ENCODE data around the gene PM20D2.

Gene PM20D2

GRCh38 chr6:89133981-89134380, 11.9 kb upstream of the PM20D2 start:
- Histone ChIP-seq H3K36me3 (ENCODE audit: insufficient read depth, low read length) (no peaks in the 10 kb centered on the region), H3K9ac (ENCODE audit: low read depth, low read length) (no peak overlapping the region), H3K9me3 (ENCODE audit: control insufficient read depth, insufficient read depth, low read length) (no peaks in the 10 kb centered on the region), H3K4me1 (ENCODE audit: insufficient read depth, low read length) (peaks cover 5% of the 10 kb centered on the region)

- Histone ChIP-seq H3K9ac (ENCODE audit: low read depth, low read length) (no peak overlapping the region), H3K9me3 (ENCODE audit: control insufficient read depth, insufficient read depth, low read length) (no peaks in the 10 kb centered on the region), H3K4me1 (ENCODE audit: insufficient read depth, low read length) (peaks cover 6% of the 10 kb centered on the region), H3K36me3 (ENCODE audit: insufficient read depth, low read length) (no peaks in the 10 kb centered on the region)
Observed at GRCh38 chr6:89134723-89135122, 11.1 kb upstream of the PM20D2 start.

GRCh38 chr6:89138173-89138572, 7.7 kb upstream of the PM20D2 start:
- H3K9ac ChIP-seq (ENCODE audit: low read depth, low read length) = no peak overlapping the region
- no peaks in the 10 kb centered on the region for H3K36me3 ChIP-seq (ENCODE audit: insufficient read depth, low read length)

GRCh38 chr6:89139509-89140346, 6.1 kb upstream of the PM20D2 start:
- no peaks in the 10 kb centered on the region for H3K36me3 ChIP-seq (ENCODE audit: insufficient read depth, low read length)
- no peak overlapping the region for H3K9ac ChIP-seq (ENCODE audit: low read depth, low read length)
- H3K4me1 ChIP-seq (ENCODE audit: insufficient read depth, low read length) = peaks cover 11% of the 10 kb centered on the region; the same call in 1 of the 2 replicates
- no peaks in the 10 kb centered on the region for H3K9me3 ChIP-seq (ENCODE audit: control insufficient read depth, insufficient read depth, low read length)

More at GRCh38 chr6:89138173-89138572, 7.7 kb upstream of the PM20D2 start:
- H3K4me1 ChIP-seq (ENCODE audit: insufficient read depth, low read length) = peaks cover 16% of the 10 kb centered on the region
- H3K9me3 ChIP-seq (ENCODE audit: control insufficient read depth, insufficient read depth, low read length) = no peaks in the 10 kb centered on the region

- Histone ChIP-seq H3K9me3 (ENCODE audit: control insufficient read depth, insufficient read depth, low read length) (no peaks in the 10 kb centered on the region), H3K4me1 (ENCODE audit: insufficient read depth, low read length) (peaks cover 11% of the 10 kb centered on the region; the same call in 1 of the 2 replicates), H3K36me3 (ENCODE audit: insufficient read depth, low read length) (no peaks in the 10 kb centered on the region), H3K9ac (ENCODE audit: low read depth, low read length) (no peak overlapping the region)
Observed at GRCh38 chr6:89140347-89141156, 5.3 kb upstream of the PM20D2 start.

GRCh38 chr6:89144354-89144906, 1.4 kb upstream of the PM20D2 start:
- Histone ChIP-seq H3K36me3 (ENCODE audit: insufficient read depth, low read length) (no peaks in the 10 kb centered on the region), H3K9ac (ENCODE audit: low read depth, low read length) (no peak overlapping the region), H3K4me1 (ENCODE audit: insufficient read depth, low read length) (peaks cover 15% of the 10 kb centered on the region), H3K9me3 (ENCODE audit: control insufficient read depth, insufficient read depth, low read length) (no peaks in the 10 kb centered on the region)

GRCh38 chr6:89145091-89145955, 532 bp upstream of the PM20D2 start:
- H3K9me3 ChIP-seq (ENCODE audit: control insufficient read depth, insufficient read depth, low read length) = no peaks in the 10 kb centered on the region
- H3K9ac ChIP-seq (ENCODE audit: low read depth, low read length) = peak overlapping the region; percentile 82; the same call in 1 of the 2 replicates
- no peaks in the 10 kb centered on the region for H3K36me3 ChIP-seq (ENCODE audit: insufficient read depth, low read length)
- H3K4me1 ChIP-seq (ENCODE audit: insufficient read depth, low read length) = peaks cover 8% of the 10 kb centered on the region

- Histone ChIP-seq H3K4me1 (ENCODE audit: insufficient read depth, low read length) (peaks cover 4% of the 10 kb centered on the region; the same call in 1 of the 2 replicates), H3K36me3 (ENCODE audit: insufficient read depth, low read length) (no peaks in the 10 kb centered on the region), H3K9me3 (ENCODE audit: control insufficient read depth, insufficient read depth, low read length) (no peaks in the 10 kb centered on the region), H3K9ac (ENCODE audit: low read depth, low read length) (peak overlapping the region; percentile 82)
Observed at GRCh38 chr6:89146718-89147700, 1.2 kb downstream of the PM20D2 start.

- H3K9ac ChIP-seq (ENCODE audit: low read depth, low read length) = no peak overlapping the region
Observed at GRCh38 chr6:89148016-89148750, 2.3 kb downstream of the PM20D2 start.

GRCh38 chr6:89154131-89154530, 8.3 kb downstream of the PM20D2 start:
- no peaks in the 10 kb centered on the region for H3K9me3 ChIP-seq (ENCODE audit: control insufficient read depth, insufficient read depth, low read length)
- H3K4me1 ChIP-seq (ENCODE audit: insufficient read depth, low read length) = no peaks in the 10 kb centered on the region
- no peak overlapping the region for H3K9ac ChIP-seq (ENCODE audit: low read depth, low read length)
- H3K36me3 ChIP-seq (ENCODE audit: insufficient read depth, low read length) = no peaks in the 10 kb centered on the region; the same call in 1 of the 2 replicates

More at GRCh38 chr6:89148016-89148750, 2.3 kb downstream of the PM20D2 start:
- Histone ChIP-seq H3K4me1 (ENCODE audit: insufficient read depth, low read length) (peaks cover 4% of the 10 kb centered on the region; the same call in 1 of the 2 replicates), H3K36me3 (ENCODE audit: insufficient read depth, low read length) (no peaks in the 10 kb centered on the region), H3K9me3 (ENCODE audit: control insufficient read depth, insufficient read depth, low read length) (no peaks in the 10 kb centered on the region)

- H3K9me3 ChIP-seq (ENCODE audit: control insufficient read depth, insufficient read depth, low read length) = no peaks in the 10 kb centered on the region
- no peaks in the 10 kb centered on the region for H3K4me1 ChIP-seq (ENCODE audit: insufficient read depth, low read length)
- H3K9ac ChIP-seq (ENCODE audit: low read depth, low read length) = no peak overlapping the region
- H3K36me3 ChIP-seq (ENCODE audit: insufficient read depth, low read length) = no peaks in the 10 kb centered on the region; the same call in 1 of the 2 replicates
Observed at GRCh38 chr6:89160331-89161092, 14.7 kb downstream of the PM20D2 start.
